Activated CD4-positive, alpha-beta T cell treated with anti-CD3 and anti-CD28 coated beads, Interleukin-2, amount 10 ng/mL, durations not matched to agents 24 days and 14 days (primary cell): Measurements from ENCODE around the gene RIOK1. TPM values are rescaled to one million over a fixed set of nuclear protein-coding genes. Genes with fewer than 3 reads are reported as not detected.

ENCODE experiments used
- DNase-seq: peaks from one replicate; pipeline ENCODE4 v3.0.0; 2022
- H3K27ac Mint-ChIP-seq: one replicate; pipeline ENCODE4 v1.8.0; 2022; ENCODE audit warnings: mild to moderate bottlenecking, mixed read lengths
- H3K27me3 Mint-ChIP-seq: one replicate; pipeline ENCODE4 v1.8.0; 2022; ENCODE audit warnings: mixed read lengths
- H3K36me3 Mint-ChIP-seq: one replicate; pipeline ENCODE4 v1.8.0; 2022; ENCODE audit warnings: low read depth, mild to moderate bottlenecking, mixed read lengths
- H3K4me1 Mint-ChIP-seq: one replicate; pipeline ENCODE4 v1.8.0; 2021; ENCODE audit warnings: mixed read lengths
- H3K4me3 Mint-ChIP-seq: one replicate; pipeline ENCODE4 v1.8.0; 2022; ENCODE audit warnings: mild to moderate bottlenecking, moderate library complexity, mixed read lengths
- H3K9me3 Mint-ChIP-seq: one replicate; pipeline ENCODE4 v1.8.0; 2021; ENCODE audit warnings: mixed read lengths
- intact Hi-C: fragments of 100-400 bp; cut with micrococcal nuclease; formaldehyde crosslinking; loops from one replicate; pipeline ENCODE4 v1.15.1; 2023
- total RNA-seq: library from RNA; stranded (reverse); gene quantifications from 2 replicates; pipeline ENCODE4 v1.2.3, GENCODE V29; 2022

The RIOK1 gene
- total RNA-seq, 1 donor from 2014 or later, result 56.7 TPM

DNA sequence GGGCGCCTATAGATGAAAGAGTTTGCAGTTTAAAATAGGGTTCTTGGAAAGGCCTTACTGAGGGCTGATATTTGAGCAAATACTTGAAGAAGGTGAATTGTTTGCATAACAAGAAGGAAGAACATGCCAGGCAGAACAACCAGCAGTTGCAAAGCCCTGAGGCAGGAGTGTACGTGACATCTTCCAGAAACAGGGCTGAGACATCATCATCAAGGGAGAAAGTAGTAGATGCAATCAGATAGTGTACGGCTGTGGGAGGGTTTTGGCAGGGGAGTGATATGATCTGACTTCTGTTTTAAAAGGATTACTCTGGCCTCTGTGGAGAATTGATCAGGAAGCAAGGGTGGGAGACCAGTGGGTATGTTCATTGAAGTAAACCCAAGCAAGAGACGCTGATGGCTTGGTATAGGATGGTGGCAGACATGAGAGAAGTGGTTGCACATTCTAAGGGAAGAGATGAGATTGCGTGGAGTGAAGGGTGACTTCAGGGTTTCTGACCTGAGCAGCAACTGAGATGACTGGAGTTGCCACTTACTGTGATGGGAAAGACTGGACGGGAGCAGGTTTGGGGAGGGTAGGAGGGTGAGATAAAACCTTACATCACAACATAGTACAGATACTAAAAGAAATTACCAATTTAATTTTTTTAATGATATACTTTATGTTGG is 28.8 kb downstream of the RIOK1 start:
- intact Hi-C loops, result no loop called here
- Mint-ChIP-seq H3K27me3 (no peaks in the 10 kb centered on the region), H3K4me3 (no peak overlapping the region), H3K4me1 (no peaks in the 10 kb centered on the region), H3K9me3 (no peaks in the 10 kb centered on the region), H3K27ac (no peak overlapping the region), H3K36me3 (peaks cover 53% of the 10 kb centered on the region)
- DNase-seq, result no peak

DNA sequence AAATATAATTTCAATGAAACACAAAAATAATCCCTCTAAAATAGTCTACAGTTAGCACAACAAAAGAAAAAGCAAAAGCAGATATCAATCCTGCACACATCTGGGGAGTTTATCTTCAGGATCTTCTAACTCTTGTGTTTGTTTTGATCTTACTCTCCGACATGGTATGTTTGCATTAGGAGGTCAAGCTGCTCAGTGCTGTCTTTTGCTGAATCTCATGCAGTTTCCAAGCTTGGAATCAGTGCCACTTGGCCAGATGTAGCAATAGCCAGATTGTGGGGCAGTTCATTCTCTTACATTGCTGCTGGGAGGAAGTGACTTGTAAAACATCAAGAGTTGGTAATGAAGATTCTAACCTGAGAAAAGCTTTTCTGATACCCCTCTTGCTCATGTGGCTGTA is 29.5 kb downstream of the RIOK1 start:
- H3K9me3 Mint-ChIP-seq, result no peaks in the 10 kb centered on the region
- peaks cover 49% of the 10 kb centered on the region for H3K36me3 Mint-ChIP-seq
- H3K27me3 Mint-ChIP-seq, result no peaks in the 10 kb centered on the region
- H3K4me3 Mint-ChIP-seq, result no peak overlapping the region
- DNase-seq, result no peak
- H3K4me1 Mint-ChIP-seq, result no peaks in the 10 kb centered on the region
- H3K27ac Mint-ChIP-seq, result no peak overlapping the region
- intact Hi-C loops, result no loop called here

DNA sequence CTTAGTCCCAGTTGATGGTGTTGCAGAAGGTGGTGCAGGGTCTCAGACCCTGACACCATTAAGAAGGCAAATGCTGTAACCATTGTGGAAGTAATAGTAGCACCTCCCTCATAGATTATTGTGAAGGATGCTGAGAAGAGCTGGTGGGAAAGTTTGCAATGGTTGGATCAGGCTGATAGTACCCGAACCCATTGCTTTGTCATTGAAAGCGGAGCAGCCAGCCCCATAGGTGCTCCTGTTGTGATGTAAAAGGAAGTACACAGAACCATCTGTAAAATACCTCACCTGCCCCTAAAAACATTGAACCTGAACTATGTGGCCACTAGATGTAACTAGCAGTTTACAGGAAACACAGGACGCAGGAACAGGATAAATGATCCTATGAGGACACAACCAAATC is 31.5 kb downstream of the RIOK1 start:
- H3K9me3 Mint-ChIP-seq, result no peaks in the 10 kb centered on the region
- no peak overlapping the region for H3K27ac Mint-ChIP-seq
- intact Hi-C loops, result no loop called here
- H3K27me3 Mint-ChIP-seq, result no peaks in the 10 kb centered on the region
- peaks cover 32% of the 10 kb centered on the region for H3K36me3 Mint-ChIP-seq
- no peak for DNase-seq
- H3K4me1 Mint-ChIP-seq, result no peaks in the 10 kb centered on the region
- no peak overlapping the region for H3K4me3 Mint-ChIP-seq

DNA sequence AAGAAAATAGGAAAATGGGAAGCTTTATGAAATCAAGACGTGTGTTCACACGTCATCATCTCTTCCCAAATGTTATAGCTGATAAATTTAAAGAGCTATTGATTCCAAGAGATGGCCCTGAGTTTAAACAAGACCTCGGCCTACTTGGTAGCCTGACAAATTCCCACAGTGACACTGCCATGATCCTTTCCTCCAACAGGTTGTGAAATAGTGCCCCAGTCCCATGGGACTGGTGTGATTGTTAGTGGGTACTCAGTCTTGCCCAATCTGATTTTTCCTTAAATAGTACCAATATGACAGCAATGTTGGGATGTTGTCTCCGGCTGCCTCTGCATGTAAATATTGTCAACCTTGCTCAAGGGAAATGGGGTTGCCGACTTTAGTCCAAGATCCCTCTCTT is 34.5 kb downstream of the RIOK1 start:
- intact Hi-C loops, result no loop called here
- Mint-ChIP-seq H3K4me3 (no peak overlapping the region), H3K27ac (no peak overlapping the region), H3K9me3 (no peaks in the 10 kb centered on the region), H3K36me3 (peaks cover 16% of the 10 kb centered on the region), H3K4me1 (no peaks in the 10 kb centered on the region), H3K27me3 (no peaks in the 10 kb centered on the region)
- no peak for DNase-seq

DNA sequence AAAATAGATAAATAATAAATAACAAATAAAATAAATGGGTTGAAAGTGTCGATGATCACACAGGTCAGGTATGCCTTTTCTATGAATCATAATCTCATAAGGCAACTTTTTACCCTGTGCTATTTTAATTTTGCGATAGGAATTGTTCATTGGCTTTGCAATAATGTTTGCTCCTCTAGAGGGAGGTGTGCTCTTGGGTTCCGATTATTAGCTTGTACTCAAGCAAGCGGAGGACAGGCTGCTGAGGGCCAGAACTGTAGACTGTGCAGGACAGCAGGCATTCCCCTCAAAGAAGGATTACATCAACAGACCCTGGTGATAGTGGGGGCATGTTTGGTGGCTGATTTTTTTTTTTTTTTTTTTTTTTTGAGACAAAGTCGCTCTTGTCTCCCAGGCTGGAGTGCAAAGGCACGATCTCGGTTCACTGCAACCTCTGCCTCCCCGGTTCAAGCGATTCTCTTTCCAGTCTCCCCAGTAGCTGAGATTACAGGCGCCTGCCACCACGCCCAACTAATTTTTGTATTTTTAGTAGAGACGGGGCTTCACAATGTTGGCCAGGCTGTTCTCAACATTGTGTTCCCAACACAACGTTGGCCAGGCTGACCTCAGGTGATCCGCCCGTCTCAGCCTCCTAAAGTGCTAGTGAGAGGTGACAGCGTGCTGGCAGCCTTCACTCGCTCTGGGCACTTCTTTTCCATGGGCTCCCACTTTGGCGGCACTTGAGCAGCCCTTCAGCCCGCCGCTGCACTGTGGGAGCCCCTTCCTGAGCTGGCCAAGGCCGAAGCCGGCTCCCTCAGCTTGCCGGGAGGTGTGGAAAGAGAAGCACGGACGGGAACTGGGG is 35.6 kb downstream of the RIOK1 start:
- Mint-ChIP-seq H3K4me1 (no peaks in the 10 kb centered on the region), H3K27me3 (no peaks in the 10 kb centered on the region), H3K9me3 (no peaks in the 10 kb centered on the region), H3K4me3 (no peak overlapping the region), H3K27ac (no peak overlapping the region), H3K36me3 (peaks cover 6% of the 10 kb centered on the region)
- DNase-seq, result no peak
- intact Hi-C loops, result no loop called here

DNA sequence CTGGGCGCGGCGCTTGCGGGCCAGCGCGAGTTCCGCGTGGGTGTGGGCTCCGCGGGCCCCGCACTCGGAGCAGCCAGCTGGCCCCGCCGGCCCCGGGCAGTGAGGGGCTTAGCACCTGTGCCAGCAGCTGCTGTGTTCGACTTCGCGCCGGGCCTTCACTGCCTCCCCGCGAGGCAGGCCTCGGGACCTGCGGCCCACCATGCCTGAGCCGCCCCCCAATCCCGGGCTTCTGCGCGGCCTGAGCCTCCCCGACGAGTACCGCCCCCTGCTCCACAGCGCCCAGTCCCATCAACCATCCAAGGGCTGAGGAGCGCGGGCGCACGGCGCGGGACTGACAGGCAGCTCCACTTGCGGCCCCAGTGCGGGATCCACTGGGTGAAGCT is 36.2 kb downstream of the RIOK1 start:
- H3K4me3 Mint-ChIP-seq, result no peak overlapping the region
- no peak for DNase-seq
- peaks cover 2% of the 10 kb centered on the region for H3K36me3 Mint-ChIP-seq
- no peak overlapping the region for H3K27ac Mint-ChIP-seq
- no peaks in the 10 kb centered on the region for H3K9me3 Mint-ChIP-seq
- intact Hi-C loops, result no loop called here
- H3K4me1 Mint-ChIP-seq, result no peaks in the 10 kb centered on the region
- no peaks in the 10 kb centered on the region for H3K27me3 Mint-ChIP-seq

DNA sequence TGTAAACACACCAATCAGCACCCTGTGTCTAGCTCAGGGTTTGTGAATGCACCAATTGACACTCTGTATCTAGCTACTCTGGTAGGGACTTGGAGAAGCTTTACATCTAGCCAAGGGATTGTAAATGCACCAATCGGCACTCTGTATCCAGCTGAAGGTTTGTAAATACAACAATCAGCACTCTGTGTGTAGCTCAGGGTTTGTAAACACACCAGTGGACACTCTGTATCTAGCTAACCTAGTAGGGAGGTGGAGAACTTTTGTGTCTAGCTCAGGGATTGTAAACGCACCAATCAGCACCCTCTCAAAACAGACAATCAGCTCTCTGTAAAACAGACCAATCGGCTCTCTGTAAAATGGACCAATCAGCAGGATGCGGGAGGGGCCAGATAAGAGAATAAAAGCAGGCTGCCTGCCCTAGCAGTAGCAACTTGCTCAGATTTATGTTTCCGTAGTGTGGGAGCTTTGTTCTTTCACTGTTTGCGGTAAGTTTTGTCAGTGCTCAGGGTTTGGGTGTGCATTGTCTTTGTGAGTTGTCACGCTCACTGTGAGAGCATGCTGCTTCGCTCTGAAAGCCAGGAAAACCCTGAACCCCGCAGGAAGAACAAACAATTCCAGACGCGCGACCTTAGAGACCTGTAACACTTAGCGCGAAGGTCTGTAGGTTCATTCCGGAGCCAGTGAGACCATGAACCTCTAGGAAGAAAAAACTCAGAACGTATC is 37.0 kb downstream of the RIOK1 start:
- intact Hi-C loops, result no loop called here

DNA sequence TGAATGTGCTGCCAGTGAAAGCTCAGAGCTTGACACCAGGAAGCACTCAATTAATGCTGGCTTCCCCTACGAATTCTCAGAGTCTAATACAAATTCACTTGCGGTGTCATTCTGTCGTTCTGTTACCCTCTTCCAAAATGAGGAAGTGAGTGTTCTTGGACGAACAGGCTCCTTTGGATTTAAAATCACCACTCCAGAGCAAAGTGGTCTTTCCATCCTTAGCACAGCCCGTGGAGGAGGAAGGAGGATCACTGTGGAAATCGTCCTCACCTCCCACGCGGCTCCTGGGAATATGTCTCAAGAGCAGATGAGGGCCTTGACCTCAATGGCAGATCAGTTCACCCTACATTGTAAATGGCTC is 41.7 kb downstream of the RIOK1 start:
- H3K27me3 Mint-ChIP-seq, result peaks cover 3% of the 10 kb centered on the region
- H3K27ac Mint-ChIP-seq, result no peak overlapping the region
- no peak overlapping the region for H3K4me3 Mint-ChIP-seq
- intact Hi-C loops, result no loop called here
- no peak for DNase-seq
- no peaks in the 10 kb centered on the region for H3K9me3 Mint-ChIP-seq
- H3K36me3 Mint-ChIP-seq, result no peaks in the 10 kb centered on the region
- no peaks in the 10 kb centered on the region for H3K4me1 Mint-ChIP-seq

More for the DNA sequence above, 37.0 kb downstream of the RIOK1 start:
- Mint-ChIP-seq H3K4me3 (no peak overlapping the region), H3K27me3 (no peaks in the 10 kb centered on the region), H3K9me3 (no peaks in the 10 kb centered on the region), H3K27ac (no peak overlapping the region), H3K4me1 (no peaks in the 10 kb centered on the region), H3K36me3 (peaks cover 2% of the 10 kb centered on the region)
- no peak for DNase-seq

DNA sequence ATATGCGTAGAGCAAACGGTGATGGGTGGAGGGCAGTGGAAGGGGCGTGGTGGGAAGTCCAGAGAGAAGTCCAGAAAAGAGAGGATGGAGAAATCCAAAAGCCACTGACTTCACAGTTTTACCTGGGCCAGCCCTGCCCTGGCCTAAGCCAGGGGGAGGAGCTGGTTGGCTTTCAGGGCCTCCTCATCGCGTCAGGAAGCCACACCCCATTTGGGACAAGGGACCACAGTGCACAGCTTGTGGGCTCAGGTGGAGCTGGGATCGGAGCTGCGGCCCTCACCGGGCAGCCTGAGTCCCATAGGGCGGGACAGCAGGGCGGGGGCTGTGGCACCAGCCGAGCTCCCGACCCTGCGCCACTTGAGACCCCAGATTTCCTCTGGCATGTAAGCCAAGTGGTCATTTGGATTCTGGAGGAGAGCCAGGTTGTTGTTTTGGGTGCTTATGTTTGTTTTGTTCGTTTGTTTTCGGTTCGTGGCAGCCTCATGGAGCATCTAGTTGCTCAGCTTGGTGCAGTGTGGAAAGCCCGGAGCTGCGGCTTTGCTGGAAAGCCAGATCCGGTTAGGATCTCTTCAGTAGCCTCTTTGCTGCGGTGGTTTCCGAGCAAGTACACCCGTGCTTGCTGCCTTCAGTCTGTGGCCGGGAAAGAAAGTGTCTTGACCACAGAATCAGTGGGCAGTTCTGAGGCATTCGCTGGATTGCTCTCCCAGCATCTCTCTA is 42.2 kb downstream of the RIOK1 start:
- H3K4me1 Mint-ChIP-seq, result no peaks in the 10 kb centered on the region
- no peaks in the 10 kb centered on the region for H3K9me3 Mint-ChIP-seq
- DNase-seq, result no peak
- intact Hi-C loops, result no loop called here
- H3K36me3 Mint-ChIP-seq, result no peaks in the 10 kb centered on the region
- H3K4me3 Mint-ChIP-seq, result no peak overlapping the region
- H3K27me3 Mint-ChIP-seq, result peaks cover 3% of the 10 kb centered on the region
- H3K27ac Mint-ChIP-seq, result no peak overlapping the region

DNA sequence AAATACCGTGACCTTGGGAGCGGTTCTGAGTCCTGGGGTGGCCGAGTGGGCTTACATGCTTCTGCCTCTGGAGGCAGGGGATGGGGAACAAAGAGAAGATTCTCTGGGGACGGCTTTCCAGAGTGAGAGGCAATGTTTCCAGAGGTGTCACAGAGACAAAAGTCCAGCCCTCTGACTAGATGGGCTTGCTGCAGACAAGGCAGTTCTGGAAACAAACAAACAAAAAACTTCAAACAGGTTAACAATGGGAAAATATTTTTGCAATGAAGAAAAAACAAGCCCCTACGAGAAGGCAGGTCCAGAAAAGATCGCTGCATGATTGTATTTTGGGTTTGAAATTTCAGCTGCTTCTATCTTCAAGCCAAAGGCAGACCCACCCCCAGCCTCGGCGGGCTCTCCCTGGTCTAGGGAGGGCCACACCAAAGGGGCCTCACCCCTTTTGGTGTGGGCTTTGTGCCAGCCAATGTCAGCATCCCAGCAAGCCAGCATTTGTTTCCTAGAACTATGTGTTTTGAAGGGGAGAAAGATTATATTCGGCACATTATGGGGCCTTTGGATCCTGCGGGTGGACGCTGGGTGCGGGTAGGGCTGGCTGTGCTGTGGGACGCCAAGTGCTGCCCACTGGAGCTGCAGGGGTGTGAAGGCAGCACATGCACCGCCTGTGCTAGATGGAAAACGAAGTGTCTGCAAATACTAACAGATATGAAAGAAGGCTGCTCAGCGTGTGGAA is 42.9 kb downstream of the RIOK1 start:
- Mint-ChIP-seq H3K4me1 (no peaks in the 10 kb centered on the region), H3K27ac (no peak overlapping the region), H3K4me3 (no peak overlapping the region), H3K9me3 (no peaks in the 10 kb centered on the region), H3K27me3 (peaks cover 3% of the 10 kb centered on the region), H3K36me3 (no peaks in the 10 kb centered on the region)
- DNase-seq, result no peak
- intact Hi-C loops, result no loop called here

DNA sequence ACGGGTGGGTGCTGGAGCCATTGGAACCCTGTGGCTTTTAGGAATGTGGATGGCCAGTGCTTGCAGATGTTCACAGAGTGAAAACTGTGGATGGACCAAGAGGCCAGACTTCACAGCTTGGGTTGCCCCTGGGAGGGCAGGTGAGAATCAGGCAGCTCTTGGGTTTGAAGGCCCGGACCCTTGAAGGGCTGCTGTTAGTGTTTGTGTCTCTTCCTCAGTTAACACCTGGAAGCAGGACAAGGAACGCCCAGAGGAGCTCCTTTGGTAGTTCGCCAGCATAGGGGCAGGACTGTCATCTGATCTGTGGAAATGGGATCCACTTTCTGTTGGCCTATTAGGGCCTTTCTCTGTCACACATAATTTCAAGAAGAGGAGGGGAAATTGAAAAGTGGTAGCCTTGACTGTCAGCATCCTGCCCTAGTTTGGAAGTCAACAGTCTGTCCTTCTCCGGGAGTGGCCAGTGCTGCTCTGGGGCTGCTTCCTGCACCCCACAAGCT is 43.6 kb downstream of the RIOK1 start:
- H3K27ac Mint-ChIP-seq, result no peak overlapping the region
- H3K4me1 Mint-ChIP-seq, result no peaks in the 10 kb centered on the region
- H3K27me3 Mint-ChIP-seq, result peaks cover 3% of the 10 kb centered on the region
- no peaks in the 10 kb centered on the region for H3K9me3 Mint-ChIP-seq
- no peak for DNase-seq
- no peak overlapping the region for H3K4me3 Mint-ChIP-seq
- H3K36me3 Mint-ChIP-seq, result no peaks in the 10 kb centered on the region
- intact Hi-C loops, result no loop called here

DNA sequence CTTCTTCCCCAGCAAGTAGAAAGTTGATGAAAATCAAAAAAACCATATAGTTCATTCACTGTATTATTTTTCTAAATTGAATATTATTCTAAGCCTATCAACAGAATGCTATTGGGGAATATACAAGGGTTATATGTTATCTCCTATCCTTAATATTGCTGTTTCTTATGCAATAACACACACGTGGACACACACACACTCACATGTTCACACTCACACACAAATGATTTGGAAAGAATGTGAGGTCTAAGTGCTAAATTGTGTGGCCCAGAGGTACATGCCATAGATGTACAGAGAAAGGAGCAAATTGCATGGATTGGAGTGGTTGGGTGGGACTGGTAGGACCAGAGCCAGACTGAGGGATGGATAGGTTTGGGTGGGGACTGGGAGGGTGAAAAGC is 45.1 kb downstream of the RIOK1 start:
- peaks cover 3% of the 10 kb centered on the region for H3K27me3 Mint-ChIP-seq
- no peaks in the 10 kb centered on the region for H3K9me3 Mint-ChIP-seq
- no peaks in the 10 kb centered on the region for H3K36me3 Mint-ChIP-seq
- H3K27ac Mint-ChIP-seq, result no peak overlapping the region
- H3K4me3 Mint-ChIP-seq, result no peak overlapping the region
- H3K4me1 Mint-ChIP-seq, result no peaks in the 10 kb centered on the region
- intact Hi-C loops, result no loop called here
- no peak for DNase-seq

DNA sequence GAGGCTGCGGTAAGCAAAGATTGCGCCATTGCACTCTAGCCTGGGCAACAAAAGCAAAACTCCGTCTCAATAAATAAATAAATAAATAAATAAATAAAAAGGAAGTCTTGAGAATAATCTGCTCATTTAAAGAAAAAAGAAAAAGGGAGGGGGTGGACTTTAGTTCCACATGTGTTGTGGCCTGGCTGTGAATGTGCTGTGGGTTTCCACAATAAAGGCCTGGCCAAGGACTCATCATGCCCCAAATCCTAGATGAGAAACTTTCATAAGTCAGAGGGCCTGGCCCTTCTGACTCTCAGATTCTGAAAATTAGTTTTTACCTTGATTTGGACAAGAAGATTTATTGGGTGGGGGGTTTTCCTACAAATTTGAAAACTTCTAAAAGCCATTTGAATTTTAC is 48.4 kb downstream of the RIOK1 start:
- Mint-ChIP-seq H3K9me3 (no peaks in the 10 kb centered on the region), H3K4me3 (no peak overlapping the region), H3K27ac (no peak overlapping the region), H3K27me3 (peaks cover 3% of the 10 kb centered on the region), H3K36me3 (no peaks in the 10 kb centered on the region), H3K4me1 (no peaks in the 10 kb centered on the region)
- DNase-seq, result no peak
- intact Hi-C loops, result no loop called here
